Activated CD4-positive, alpha-beta T cell treated with anti-CD3 and anti-CD28 coated beads, Interleukin-2, amount 50 U/mL, for 48 hours (primary cell): ENCODE data around the gene SPACA5B.
"Not testable (repeated sequence)": the region's sequence is repeated elsewhere in the genome, so short reads cannot be mapped to it uniquely, and the experiment has no call there.

ENCODE experiments used
- DNase-seq, 2 experiments: peaks; one replicate each; pipeline ENCODE4 v3.0.0-alpha.2; 2020

Gene SPACA5B

DNA sequence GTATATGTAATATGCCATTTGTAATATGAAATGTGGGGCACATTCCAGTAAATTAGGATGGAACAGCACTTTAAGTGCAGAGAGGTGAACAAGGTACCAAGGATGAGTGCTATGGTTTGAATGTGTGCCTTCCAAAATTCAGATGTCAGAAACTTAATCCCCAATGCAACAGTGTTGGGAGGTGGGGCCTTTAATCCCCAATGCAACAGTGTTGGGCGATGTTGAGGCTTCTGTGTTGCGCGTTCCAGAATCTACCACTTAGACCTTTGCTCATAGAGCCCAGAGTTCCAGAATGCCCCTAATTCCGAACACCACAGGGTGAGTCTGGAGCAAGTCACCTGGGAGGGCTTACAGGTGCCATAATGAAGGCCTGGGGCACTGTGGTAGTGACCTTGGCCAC, at the start of gene SPACA5B:
SPACA5B (plus strand) TSS at position 301 of the 400 bp plus-strand sequence; CDS start at position 363, 62 bp downstream.
- DNase-seq = not testable (repeated sequence)

DNA sequence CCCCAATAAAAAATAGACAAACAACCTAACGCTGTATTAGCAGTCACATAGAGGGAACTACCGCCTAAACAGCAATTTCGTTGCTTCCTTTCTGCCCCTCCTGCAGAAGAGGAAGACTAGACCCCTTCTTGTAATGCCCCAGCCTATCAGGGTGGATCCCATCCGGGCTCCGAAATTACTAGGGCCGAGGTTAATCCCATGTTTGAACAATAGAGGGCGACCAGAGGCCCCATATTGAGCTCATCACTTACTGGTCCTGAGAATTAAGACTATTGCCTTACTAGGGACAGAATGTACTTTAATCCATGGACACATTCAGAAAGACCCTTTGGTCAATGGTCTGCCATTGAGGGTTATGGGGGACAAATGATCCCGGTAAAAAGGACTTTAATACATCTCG, 47.2 kb upstream of the SPACA5B start:
- DNase-seq = peak; percentile 40 to 49

DNA sequence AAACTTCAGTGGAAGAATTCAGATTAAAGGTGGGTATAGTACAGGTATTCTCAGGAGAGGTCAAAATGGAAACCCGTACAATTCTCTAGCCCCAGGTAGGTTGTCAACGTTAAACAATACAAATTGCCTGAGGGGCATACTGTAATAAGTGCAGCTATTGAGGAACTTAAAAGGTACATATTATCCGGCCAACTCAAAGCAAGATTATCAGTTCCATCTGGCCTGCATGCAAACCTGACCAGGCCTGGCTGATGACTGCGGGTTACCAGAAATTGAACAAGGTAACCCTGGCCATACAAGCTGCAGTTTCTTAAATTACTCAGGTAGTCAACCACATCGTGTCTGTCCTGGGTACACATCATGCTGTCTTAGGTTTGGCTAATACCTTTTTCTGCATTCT, 46.7 kb upstream of the SPACA5B start:
- no peak for DNase-seq

DNA sequence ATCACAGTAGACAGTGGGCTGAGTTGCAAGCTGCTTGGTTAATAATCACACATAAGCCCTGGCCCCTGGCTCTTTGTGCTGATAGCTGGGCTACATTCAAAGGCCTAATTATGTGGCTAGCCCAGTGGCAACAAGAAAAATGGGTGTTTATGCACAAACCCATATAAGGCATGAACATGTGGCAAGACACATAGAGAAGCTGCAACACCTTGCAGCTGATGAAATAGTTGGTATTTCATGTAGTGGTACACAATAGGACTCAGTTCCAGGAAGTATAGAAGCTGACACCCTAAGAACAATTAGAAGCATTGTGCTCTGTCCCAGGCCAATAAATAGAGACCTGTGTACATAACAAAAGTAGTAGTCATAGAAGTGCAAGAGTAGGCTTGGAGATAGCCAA, 44.3 kb upstream of the SPACA5B start:
- DNase-seq = no peak

DNA sequence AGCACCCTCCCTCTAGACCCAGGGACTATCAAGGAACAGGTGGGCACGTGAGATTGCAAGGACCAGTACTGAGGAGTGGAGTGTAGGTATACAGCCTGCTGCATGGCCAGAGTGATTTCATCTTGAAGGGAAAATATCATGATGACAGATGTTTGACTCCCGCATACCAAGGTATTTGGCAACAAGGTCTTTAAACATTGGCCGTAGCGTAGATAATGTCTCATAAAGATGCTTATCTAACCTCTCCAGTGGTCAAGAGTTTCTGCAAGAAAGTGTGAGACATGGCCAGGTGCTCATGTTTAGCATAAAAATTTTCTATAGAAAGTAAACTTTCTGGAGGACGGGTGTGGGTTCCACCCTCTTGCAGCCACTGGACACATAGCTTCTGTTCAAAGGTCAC, 40.3 kb upstream of the SPACA5B start:
- DNase-seq = no peak

DNA sequence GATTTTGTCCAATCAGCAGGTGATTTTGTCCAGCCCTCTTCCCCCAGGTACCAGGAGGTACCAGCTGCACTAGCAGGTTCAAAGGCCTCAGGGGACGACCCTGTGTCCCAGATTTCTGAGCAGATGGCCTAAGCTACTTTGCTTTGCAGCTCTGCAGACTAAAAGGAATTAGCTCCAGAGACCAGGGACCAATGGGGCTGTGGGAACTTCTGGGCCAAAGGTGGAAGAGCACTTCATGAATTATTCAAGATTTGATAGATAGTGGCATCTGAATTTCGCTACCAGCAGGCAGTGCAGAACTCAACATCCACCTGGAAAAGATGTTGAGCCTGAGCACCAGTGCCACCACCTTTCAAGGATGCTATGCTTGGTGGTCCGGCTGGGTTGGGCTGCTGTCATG, 37.9 kb upstream of the SPACA5B start:
- DNase-seq = not testable (repeated sequence)

DNA sequence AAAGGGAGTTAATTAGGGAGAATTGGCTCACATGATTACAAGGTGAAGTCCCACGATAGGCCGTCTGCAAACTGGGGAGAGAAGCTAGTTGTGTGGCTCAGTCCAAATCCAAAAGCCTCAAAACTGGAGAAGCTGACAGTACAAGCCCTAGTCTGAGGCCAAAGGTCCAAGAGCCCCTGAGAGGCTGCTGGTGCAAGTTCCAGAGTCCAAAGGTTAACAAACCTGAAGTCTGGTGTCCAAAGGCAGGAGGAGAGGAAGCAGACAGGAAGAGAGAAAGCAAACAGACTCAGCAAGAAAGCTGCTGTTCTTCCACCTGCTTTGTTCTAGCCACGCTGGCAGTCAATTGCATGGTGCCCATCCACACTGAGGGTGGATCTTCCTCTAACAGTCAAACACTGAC, 29.0 kb upstream of the SPACA5B start:
- DNase-seq = no peak

DNA sequence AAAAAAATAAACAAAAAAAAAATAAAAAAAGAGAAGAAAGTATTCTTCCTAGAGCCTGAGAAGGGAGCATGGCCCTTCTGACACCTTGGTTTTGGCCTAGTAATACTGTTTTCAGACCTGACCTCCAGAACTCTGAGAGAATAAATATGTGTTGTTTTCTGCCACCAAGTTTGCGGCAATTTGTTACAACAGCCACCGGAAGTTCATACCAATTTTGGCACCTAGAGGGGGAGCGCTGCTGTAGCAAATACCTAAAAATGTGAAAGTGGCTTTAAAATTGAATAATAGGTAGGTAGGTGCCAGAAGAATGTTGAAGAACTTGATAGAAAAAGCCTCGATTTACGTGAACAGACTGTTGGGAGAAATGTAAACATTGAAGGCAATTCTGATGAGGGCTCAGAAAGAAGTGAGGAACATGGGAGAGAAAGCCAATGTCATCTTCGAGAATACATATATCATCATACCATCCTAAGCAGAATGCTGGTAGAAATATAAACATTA, 27.5 kb upstream of the SPACA5B start:
- no peak for DNase-seq

DNA sequence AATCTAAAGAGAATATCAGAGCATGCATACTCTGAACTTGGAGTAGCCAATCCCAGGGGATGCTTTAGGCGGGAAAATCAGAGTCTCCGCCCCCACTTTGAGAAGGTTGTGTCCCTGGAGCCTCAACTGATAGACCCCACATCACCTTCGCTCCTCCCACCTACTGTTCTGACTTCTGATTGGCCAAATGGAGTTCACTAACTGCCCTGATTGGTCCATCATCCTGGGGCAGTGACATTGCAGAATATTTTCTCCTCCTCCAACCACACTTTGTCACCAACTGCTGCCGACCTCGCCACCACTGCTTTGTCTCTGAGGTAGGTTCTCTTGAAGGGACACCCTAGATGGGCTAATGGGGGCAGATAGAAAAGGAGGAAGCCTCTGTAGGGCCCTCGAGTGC, 22.7 kb upstream of the SPACA5B start:
- DNase-seq = no peak

DNA sequence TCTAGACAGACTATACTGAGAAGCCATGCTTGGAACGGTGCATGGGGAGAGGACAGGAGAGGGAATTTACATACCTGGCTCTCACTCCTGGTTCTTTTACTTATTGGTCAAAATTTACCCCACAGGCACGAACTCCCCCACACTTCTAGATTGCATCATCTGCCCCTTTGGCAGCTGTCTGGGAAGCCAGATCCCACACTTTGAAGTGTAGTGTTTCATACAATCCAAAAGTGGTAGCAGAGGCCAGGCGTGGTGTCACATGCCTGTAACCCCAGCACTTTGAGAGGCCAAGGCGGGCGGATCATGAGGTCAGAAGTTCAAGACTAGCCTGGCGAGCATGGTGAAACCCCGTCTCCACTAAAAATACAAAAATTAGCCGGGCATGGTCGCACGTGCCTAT, 5.1 kb upstream of the SPACA5B start:
- DNase-seq = not testable (repeated sequence)

DNA sequence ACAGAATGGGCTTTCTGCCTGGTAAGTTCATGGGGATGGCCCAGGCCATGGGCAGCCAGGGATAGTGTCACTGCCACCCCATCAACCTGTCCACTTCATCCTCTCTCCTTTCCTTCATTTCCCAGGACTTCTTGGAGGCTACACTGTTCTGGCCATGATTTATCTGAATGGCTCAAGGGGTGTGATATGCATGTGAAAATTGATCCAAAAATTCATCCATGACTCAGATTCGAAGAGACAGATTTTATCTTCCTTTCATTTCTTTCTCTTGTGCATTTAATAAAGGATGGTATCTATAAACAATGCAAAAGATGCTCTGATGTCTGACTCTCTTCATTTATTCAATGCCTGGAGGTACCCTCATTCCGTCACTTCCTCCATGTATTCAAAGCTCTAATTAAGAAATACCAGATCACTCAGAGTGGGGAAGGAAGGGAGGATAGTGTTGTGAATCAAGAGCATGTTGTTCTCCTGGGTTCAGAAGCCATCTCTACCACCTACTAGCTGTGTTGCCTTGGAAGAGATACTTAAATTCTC, 1.9 kb downstream of the SPACA5B start:
- DNase-seq = not testable (repeated sequence)

DNA sequence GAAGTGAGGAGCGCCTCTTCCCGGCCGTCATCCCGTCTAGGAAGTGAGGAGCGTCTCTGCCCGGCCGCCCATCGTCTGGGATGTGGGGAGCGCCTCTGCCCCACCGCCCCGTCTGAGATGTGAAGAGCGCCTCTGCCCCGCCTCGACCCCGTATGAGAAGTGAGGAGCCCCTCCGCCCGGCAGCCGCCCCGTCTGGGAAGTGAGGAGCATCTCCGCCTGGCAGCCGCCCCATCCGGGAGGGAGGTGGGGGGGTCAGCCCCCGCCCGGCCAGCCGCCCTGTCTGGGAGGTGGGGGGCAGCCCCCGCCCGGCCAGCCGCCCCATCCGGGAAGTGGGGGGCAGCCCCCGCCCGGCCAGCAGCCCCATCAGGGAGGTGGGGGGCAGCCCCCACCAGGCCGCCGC, 8.7 kb downstream of the SPACA5B start:
- DNase-seq = not testable (repeated sequence)

DNA sequence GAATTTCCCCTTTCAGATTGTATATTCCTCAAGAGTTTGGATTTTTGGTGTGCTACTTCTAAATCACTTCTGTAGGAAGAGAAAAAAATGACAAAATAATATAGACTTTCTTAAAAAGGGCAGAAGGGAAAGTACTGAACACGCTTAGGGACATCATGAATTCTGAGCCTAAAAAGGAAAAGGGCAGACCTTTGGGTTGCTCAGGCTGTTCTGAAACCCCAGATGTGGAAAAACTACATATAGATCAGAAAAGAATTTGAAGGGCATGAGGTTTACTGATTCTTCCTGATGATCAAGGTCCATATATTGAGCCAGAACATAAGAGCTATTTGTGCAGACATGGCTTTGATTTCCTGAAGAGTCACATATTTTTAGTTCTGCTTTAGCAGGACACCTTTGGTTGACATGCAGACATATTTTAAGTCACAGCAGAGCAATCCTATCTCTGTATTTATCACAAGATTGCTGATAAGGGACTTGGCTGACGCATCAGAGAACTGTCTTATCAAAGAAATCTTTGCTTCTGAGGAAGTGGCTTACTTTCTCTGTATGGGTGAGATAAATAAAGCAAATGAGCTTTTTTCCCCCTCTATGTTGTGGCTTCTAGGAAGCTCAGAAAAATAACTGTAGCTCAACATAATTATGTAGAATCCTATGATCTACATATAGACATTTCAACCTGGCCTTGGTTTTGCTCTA, 11.5 kb downstream of the SPACA5B start:
- DNase-seq = not testable (repeated sequence)

DNA sequence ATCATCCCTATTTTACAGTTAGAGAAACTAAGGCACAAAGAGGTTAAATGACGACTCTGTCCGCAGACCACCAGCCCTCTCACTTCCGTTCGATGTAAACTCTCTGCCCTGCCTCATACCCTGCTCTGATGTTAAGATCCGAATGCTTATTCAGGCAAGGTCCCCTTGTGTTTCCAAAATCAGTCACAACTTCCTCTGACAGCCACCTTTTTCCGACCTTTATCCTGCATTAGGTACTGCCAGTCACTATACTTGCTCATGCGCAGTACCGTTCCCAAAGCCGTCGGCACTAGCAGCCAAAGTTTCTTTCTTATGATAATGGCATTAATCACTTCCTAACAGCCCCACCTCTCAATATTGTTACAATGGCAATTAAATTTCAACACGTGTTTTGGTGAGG, 12.3 kb downstream of the SPACA5B start:
- peak; percentile 21 to 43 for DNase-seq

DNA sequence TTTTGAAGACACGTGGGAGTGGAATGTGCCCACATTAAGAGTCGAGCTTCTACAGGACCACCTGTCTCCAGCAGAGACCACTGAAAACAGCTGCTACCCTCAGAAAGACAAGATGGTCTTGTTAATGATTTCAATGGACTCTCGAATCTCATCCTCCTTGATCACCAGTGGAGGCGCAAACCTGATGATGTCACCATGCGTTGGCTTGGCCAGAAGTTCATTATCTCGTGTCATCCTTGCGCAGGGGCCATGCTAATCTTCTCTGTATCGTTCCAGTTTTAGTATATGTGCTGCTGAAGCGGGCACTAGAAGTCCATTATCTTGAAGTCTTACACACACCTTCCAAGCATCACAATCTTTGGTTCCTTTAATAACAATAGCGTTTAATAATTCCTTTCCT, 23.3 kb downstream of the SPACA5B start:
- no peak for DNase-seq

DNA sequence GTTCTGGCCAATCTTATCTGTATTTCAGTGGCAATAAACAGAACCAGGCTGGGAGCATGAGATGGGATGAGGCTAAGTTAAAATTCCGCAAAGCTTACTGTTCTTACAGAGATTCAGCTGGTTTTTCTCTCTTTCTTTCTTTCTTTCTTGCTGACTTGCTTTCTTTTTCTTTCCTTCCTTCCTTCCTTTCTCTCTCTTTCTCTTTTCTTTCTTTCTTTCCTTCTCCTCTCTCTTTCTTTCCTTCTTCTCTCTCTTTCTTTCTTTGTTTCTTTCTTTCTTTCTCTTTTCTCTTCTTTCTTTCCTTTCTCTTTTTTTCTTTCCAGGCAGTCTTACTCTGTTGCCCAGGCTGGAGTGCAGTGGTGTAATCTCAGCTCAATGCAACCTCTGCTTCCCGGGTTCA, 24.4 kb downstream of the SPACA5B start:
- no peak for DNase-seq

DNA sequence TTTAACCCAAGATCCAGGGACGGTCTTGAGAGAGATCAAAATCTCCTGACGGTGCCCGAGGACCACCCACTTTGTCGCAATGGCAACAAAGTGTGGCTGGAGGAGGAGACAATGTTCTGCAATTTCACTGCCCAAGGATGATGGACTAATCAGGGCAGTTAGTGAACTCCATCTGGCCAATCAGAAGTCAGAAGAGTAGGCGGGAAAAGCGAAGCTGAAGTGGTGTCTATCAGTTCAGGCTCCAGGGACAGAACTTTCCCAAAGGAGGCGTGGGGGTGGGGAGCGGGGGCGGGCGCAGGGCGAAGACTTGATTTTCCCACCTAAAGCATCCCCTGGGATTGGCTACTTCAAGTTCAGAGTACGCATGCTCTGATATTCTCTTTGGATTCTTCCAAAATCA, 25.6 kb downstream of the SPACA5B start:
- DNase-seq = no peak

DNA sequence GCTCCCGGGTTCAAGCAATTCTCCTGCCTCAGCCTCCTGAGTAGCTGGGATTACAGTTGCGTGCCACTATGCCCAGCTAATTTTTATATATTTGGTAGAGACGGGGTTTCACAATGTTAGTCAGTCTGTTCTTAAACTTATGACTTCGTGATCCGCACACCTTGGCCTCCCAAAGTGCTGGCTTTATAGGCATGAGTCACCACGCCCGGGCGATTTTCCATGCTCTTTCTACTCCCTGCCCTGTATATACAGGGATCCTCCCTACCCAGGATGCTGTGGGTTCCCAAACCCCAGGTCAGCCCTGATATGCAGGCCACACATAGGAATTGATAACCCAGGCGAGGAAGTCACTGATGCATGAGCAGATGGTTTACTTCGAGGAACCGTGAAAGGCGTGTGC, 34.8 kb downstream of the SPACA5B start:
- no peak for DNase-seq

DNA sequence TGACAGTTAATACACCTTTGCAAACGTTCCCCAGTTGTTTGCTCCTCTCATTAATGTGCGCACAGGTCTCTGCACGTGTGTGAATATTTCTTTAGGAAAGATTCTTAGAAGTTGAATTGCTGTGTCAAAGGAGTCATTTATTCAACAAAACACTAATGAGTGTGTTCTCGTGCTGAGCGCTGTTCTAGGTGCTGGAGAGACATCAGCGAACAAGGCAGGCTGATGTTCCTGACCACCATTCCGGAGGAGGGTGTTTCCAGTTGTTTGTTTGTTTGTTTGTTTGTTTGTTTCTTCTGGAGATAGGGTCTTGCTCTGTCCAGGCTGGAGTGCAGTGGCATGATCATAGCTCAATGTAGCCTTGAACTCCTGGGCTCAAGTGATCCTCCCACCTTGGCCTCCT, 35.9 kb downstream of the SPACA5B start:
- not testable (repeated sequence) for DNase-seq

DNA sequence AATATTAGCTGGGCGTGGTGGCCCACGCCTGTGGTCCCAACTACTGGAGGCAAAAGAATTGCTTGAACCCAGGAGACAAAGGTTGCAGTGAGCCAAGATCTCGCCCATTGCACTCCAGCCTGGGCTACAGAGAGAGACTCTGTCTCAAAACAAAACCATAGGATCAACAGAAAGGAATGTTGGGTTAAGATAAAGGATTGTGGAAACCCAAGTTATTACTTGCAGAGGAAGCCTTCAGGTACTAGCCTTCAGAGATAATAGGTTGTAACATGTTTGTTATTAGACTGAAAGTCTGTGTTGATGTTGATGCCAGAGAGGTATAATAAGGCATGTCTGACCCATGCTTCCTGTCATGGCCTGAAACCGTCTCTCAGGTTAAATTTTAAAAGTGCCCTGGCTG, 49.3 kb downstream of the SPACA5B start:
- no peak for DNase-seq

DNA sequence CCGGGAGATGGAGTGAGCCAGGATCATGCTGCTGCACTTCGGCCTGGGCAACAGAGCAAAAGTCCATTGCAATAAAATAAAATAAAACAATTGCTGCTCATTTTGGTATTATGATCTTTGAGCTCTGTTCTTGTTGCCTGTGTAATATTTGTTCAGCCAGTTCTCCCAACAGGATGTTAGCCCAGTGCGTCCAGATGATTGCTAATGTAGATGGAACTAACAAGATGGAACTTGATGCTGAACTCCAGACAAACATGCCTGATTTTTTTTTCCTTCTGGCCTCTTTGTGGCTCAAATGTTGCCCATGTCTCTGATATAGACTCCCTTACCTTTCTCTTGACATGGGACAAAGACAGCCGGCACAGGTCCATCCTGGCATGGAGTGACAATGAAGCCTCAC, 50.4 kb downstream of the SPACA5B start:
- no peak for DNase-seq

DNA sequence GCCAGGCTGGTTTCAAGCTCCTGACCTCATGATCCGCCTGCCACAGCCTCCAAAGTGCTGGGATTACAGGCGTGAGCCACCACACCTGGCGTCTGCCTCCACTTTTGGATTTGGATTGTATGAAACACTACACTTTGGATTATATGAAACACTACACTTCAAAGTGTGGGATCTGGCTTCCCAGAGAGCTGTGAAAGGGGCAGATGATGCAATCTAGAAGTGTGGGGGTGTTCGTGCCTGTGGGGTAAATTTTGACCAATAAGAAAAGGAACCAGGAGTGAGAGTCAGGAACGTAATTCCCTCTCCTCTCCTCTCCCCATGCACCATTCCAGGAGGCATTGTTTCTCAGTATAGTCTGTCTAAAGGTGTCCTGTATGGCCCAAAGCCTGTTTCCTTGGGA, 51.5 kb downstream of the SPACA5B start:
- not testable (repeated sequence) for DNase-seq
